GM18498 (cell line): ENCODE data around the gene ITPR1.
A peak's percentile ranks its signal among the peaks of the same experiment; 100 is the strongest.
"Not testable (repeated sequence)": the region's sequence is repeated elsewhere in the genome, so short reads cannot be mapped to it uniquely, and the experiment has no call there.

Source experiments
- ATAC-seq: cut with Tn5 transposase; IDR thresholded peaks from one replicate; pipeline ENCODE4 v1.9.1; 2021; ENCODE audit warnings: mild to moderate bottlenecking, moderate library complexity; ENCODE audit not compliant: unreplicated experiment

Gene ITPR1

GRCh38 chr3:4588466-4588865 is 95.3 kb downstream of the ITPR1 start:
- ATAC-seq, result peak; percentile 32

- no peak for ATAC-seq
Measured at GRCh38 chr3:4589475-4590097, 96.4 kb downstream of the ITPR1 start.

DNA sequence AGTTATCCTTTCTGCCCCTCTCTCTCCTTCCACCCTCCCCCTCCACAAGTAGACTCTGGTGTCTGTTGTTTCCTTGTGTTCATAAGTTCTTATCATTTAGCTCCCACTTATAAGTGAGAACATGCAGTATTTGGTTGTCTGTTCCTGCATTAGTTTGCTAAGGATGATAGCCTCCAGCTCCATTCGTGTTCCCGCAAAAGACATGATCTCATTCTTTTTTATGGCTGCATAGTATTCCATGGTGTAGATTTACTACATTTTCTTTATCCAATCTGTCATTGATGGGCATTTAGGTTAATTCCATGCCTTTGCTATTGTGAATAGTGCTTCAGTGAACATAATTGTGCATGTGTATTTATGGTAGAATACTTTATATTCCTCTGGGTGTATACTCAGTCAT is 97.7 kb downstream of the ITPR1 start:
- ATAC-seq, result not testable (repeated sequence)

GRCh38 chr3:4591669-4592068 is 98.5 kb downstream of the ITPR1 start:
- no peak for ATAC-seq

DNA sequence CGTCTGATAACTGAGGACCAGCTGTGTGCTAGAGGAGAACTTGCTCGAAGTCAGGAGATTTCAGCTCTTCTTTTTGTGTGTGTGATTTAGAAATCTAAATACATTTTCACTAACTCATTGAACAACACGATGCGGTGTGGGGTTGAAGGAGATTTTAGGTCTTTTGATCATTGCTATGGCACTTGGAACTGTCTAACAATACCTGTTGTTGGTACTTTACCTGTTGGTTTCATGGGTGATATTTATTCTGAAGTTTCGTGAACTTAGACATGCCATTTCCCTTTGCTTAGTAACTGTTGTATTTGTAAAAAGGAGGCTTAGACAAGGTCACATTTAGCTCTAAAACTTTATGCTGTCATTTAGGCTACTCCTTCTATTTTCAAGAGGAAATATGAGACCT is 99.9 kb downstream of the ITPR1 start:
- ATAC-seq, result no peak

- ATAC-seq, result no peak
Measured at GRCh38 chr3:4595710-4596113, 102.6 kb downstream of the ITPR1 start.

GRCh38 chr3:4596612-4597011 is 103.5 kb downstream of the ITPR1 start:
- no peak for ATAC-seq

DNA sequence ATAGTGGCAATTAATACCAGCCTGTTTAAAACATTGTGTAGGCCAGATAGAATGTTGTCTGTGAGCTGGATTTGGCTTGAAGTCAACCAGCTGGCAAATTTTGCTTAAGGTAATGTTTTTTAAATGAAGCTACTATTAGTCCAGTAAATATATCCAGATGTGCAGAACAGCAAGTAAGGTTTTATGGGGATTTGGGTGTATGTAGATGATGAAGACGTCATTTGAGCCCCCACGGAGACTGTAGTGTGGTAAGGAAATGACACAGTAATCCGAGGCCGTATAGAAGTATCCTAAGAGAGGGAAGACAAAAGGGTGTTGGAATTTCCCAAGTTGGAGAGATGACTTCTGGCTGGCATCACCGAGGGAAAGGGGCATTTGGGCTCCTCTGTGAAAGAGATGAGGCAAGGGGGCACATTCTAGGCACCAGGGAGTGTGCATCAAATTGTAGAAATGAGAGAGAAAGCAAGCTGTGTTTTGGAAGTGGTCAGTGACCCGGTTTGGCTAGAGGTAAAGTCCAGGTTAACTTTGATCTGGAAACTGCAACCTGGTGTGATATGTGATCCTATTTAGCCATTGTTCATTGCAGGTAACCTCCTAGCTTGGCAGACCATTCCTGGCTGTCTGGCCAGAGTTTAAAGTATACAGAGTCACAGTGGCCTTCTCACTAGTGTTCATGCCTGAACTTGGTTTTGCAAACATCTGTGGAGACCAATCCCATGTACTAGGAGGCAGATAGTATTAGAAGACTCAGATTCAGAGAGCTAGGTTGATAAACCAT is 104.2 kb downstream of the ITPR1 start:
- ATAC-seq, result no peak

DNA sequence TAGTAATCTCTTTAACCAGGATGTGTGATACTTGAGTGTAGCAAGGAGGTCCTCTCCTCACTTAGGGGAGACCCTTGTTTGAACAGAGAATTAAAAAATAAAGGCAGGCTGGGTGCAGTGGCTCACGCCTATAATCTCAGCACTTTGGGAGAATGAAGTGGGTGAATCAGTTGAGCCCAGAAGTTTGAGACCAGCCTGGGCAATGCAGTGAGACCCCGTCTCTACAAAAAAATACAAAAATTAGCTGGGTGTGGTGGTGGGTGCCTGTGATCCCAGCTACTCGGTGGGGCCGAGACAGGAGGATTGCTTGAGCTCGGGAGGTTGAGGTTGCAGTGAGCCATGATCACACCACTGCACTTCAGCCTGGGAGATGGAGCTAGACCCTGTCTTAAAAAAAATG is 105.1 kb downstream of the ITPR1 start:
- not testable (repeated sequence) for ATAC-seq

GRCh38 chr3:4599612-4600011 is 106.5 kb downstream of the ITPR1 start:
- no peak for ATAC-seq

- no peak for ATAC-seq
Measured at GRCh38 chr3:4600493-4600892, 107.3 kb downstream of the ITPR1 start.

GRCh38 chr3:4601892-4602291 is 108.7 kb downstream of the ITPR1 start:
- ATAC-seq, result no peak

DNA sequence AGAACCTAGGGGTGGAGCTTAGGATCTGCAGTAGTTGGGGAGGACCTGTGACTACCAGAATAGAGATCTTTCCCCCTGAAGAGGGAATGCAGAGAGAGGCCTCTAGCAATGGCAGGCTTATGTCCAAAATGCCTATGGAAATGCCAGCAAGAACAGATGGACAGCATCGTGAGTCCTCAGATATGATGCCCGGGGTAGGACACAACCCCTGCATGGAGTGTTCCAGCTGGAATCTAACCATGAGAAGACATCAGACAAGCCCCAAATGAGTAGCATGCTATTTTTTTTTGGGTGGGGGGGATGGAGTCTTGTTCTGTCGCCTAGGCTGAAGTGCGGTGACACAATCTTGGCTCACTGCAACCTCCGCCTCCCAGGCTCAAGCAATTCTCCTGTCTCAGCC is 111.5 kb downstream of the ITPR1 start:
- ATAC-seq, result no peak

DNA sequence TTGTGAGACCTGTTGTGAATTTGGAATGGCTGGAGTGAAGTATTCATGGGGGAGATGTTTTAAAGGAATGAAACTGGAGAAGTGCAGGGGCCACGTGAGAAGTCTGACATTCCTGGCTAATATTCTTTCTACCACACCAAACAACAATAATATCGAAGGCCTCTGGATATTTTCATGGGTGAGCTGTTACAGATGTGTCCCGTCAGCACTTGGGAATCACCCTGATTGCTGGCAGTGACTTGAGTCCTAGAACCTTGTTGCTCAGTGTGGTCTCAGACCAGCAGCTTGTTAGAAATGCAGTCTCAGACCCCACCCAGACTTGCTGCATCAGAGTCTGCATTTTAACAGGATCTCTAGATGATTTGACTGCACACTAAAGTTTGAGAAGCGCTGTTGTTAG is 113.8 kb downstream of the ITPR1 start:
- ATAC-seq, result no peak

- ATAC-seq, result no peak
Measured at GRCh38 chr3:4613366-4613765, 120.2 kb downstream of the ITPR1 start.

DNA sequence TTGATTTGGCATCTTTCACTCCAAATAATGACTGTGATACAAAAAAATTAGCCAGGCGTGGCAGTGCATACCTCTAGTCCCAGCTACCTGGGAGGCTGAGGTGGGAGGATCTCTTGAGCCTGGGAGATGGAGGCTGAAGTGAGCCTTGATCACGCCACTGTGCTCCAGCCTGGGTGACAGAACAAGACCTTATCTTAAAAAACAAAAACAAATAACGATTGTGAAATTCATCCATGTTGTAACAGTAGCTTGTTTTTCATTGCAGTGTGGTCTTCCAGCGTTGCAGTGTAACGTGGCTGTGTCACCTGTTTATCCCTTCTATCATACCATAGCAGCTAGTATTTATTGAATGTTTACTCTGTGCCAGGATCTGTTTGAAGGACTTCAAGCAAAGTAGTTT is 120.9 kb downstream of the ITPR1 start:
- no peak for ATAC-seq

DNA sequence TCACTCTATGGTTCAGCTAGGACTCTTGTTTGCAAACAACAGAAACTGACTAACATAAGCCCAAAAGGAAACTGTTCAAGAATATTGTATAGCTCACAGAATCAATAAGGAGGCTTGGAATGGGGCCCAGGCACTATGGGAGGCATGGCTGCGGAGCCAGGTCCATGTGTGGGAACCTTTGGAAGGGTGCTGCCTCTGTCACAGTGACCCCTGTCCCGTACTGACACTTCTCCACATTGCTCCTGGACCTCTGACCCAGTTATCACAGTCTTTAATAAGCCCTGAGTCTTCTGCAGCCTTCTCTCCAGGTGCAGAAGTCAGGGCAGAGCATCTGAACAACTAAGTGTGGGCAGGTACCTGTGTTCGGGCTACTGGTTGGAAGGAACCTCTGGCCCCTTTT is 121.8 kb downstream of the ITPR1 start:
- no peak for ATAC-seq

DNA sequence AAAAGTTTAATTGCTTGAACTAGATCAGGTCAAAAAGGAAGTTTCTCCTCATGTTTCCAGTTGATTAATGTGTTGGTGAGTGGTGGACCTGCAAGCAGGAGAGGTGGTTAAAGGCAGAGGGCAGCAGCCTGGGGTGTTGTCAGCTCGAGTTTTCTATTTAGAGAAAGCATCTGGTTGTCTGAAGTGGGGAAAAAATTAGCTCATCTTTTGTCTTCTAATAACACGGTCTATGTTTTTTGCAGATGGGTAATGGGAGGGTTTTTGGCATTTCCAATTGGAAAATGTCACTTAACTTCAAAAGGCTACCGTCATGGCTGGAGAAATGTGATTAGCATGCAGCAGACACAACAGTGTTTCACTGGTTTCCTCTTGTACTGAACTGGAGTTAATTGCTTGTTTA is 122.6 kb downstream of the ITPR1 start:
- no peak for ATAC-seq

GRCh38 chr3:4623421-4623999 is 130.4 kb downstream of the ITPR1 start:
- no peak for ATAC-seq

GRCh38 chr3:4627651-4628375 is 134.7 kb downstream of the ITPR1 start:
- ATAC-seq, result no peak

DNA sequence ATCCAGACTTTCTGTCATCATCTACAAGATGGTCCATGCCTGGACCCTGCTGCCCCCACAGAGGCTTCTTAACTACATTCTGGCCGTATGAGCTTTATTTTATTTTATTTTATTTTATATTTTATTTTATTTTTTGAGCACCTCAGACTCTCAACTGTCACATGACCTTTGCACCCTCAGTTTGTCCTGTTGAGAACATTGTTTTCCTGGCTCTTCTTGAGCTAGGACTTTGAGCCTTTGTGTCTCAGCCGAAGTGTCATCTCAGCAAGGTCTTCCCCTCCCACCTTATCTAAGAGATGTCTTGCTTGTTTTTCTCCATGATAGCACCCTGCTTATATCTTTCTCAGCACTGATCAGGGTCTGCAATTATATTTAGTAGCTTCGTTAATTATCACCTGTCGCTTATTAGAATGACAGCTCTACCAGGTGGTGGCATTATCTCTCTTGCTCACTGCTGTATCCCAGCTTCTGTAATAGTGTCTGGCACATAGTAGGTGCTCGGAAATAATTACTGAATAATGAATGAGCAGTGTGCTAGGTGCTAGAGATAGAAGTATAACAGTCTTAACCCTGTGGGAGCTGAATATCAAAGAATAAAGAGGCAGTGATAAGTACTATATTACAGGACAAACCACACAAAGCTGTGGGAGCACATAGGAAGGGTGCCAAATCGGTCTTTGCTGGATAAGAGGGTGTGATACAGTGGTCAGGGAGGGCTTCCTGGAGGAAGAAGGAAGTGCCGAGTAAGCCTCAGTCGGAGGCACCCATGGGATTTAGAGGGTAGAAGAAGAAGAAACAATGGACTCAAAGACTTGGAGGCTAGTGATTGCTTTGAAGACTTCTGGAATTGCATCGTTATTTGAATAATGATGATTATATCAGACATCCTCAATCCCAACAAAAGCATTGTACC is 136.2 kb downstream of the ITPR1 start:
- ATAC-seq, result no peak
